Tibial nerve (tissue), 4 donors: ENCODE measurements around the gene SYT7. TPM values are rescaled to one million over a fixed set of nuclear protein-coding genes. Genes with fewer than 3 reads are reported as not detected.

Experiments used
- DNase-seq, 2 donors: peaks; one replicate each; pipeline ENCODE4 v3.0.0-alpha.2; 2019; ENCODE audit warnings: low spot score in 2 of 2
- H3K27ac ChIP-seq, 4 donors: fragments of 200-600 bp; sonication (generic) in 3 of 4; one replicate each; pipeline ENCODE4 v1.5.1; 2017 to 2019; ENCODE audit warnings: mild to moderate bottlenecking in 1 of 4
- H3K27me3 ChIP-seq, 2 donors: fragments of 200-600 bp; sonication (generic) in 1 of 2; one replicate each; pipeline versions ENCODE4 v1.5.1 to v1.6.0; 2017 to 2019
- H3K36me3 ChIP-seq, 3 donors: fragments of 200-600 bp; sonication (generic); one replicate each; pipeline ENCODE4 v1.5.1; 2018 to 2019
- H3K4me1 ChIP-seq, 4 donors: fragments of 200-600 bp; sonication (generic) in 3 of 4; one replicate each; pipeline ENCODE4 v1.5.1; 2017 to 2019
- H3K4me3 ChIP-seq, 4 donors: fragments of 200-600 bp; sonication (generic) in 3 of 4; one replicate each; pipeline ENCODE4 v1.5.1; 2017 to 2019; ENCODE audit warnings: mild to moderate bottlenecking in 1 of 4, moderate library complexity in 1 of 4
- H3K9me3 ChIP-seq, 4 donors: fragments of 200-600 bp; sonication (generic) in 3 of 4; one replicate each; pipeline ENCODE4 v1.5.1; 2017 to 2019
- CTCF ChIP-seq, 5 experiments: fragments of 200-600 bp in 3 of 5; fragments of 450-650 bp in 2 of 5; sonication (generic) in 3 of 5; IDR thresholded peaks; one replicate each; pipeline ENCODE4 v1.5.1; 2016 to 2019; ENCODE audit warnings: antibody characterized with exemption in 5 of 5, mild to moderate bottlenecking in 3 of 5, moderate library complexity in 2 of 5
- EP300 ChIP-seq, 2 donors: sonication (generic); formaldehyde crosslinking; IDR thresholded peaks; one replicate each; pipeline ENCODE4 v1.6.1; 2017; ENCODE audit warnings: antibody characterized with exemption in 2 of 2, mild to moderate bottlenecking in 1 of 2
- POLR2A ChIP-seq, 2 donors: fragments of 450-650 bp; IDR thresholded peaks; one replicate each; pipeline ENCODE4 v1.6.1; 2017; ENCODE audit warnings: antibody characterized with exemption in 2 of 2, mild to moderate bottlenecking in 2 of 2, moderate library complexity in 2 of 2
- WGBS, 2 donors: methylation state at CpG; one replicate each; pipeline ENCODE4 v1.1.5; 2018; 5-methylcytosine and 5-hydroxymethylcytosine counted together
- total RNA-seq, 4 donors: library from RNA; depleted of rRNA; stranded (reverse); fragments of >200 nt; gene quantifications; one replicate each; pipeline ENCODE4 v1.1.0, GENCODE V29; 2016

Gene SYT7
- total RNA-seq, 4 donors from 2014 or later, result 1.2 to 2.5 (median 1.8) TPM

GRCh38 chr11:61487342-61488025, 93.4 kb downstream of the SYT7 start:
- WGBS, 2 donors, result 96 to 100% methylated on average over 4 of the region's 4 CpGs
- H3K36me3 ChIP-seq, result peaks cover 0 to 30% (median 0%) of the 10 kb centered on the region in 3 donors
- H3K27ac ChIP-seq, result no peak overlapping the region
- H3K4me3 ChIP-seq, result no peak overlapping the region
- TF ChIP-seq EP300 (IDR thresholded peaks at IDR 0.05) (no peak), POLR2A (IDR thresholded peaks at IDR 0.05) (no peak), CTCF (IDR thresholded peaks at IDR 0.05) (no peak)
- H3K4me1 ChIP-seq, result peaks cover 0 to 30% (median 20%) of the 10 kb centered on the region in 4 donors
- H3K9me3 ChIP-seq, result no peaks in the 10 kb centered on the region
- DNase-seq, result no peak
- no peaks in the 10 kb centered on the region for H3K27me3 ChIP-seq

- 77 to 83% methylated on average over 5 of the region's 5 CpGs for WGBS, 2 donors
- no peak for TF ChIP-seq POLR2A (IDR thresholded peaks at IDR 0.05)
- no peak for TF ChIP-seq EP300 (IDR thresholded peaks at IDR 0.05)
- TF ChIP-seq CTCF (IDR thresholded peaks at IDR 0.05), result no peak
- Histone ChIP-seq H3K36me3 (peaks cover 0 to 30% (median 0%) of the 10 kb centered on the region in 3 donors), H3K9me3 (no peaks in the 10 kb centered on the region), H3K4me1 (peaks cover 0 to 32% (median 20%) of the 10 kb centered on the region in 4 donors), H3K27me3 (no peaks in the 10 kb centered on the region), H3K27ac (no peak overlapping the region), H3K4me3 (no peak overlapping the region)
- DNase-seq, result no peak
These were observed 94.1 kb downstream of the SYT7 start for GRCh38 chr11:61486779-61487178.

GRCh38 chr11:61486011-61486620, 94.8 kb downstream of the SYT7 start:
- Histone ChIP-seq H3K27me3 (no peaks in the 10 kb centered on the region), H3K9me3 (no peaks in the 10 kb centered on the region), H3K36me3 (peaks cover 0 to 30% (median 0%) of the 10 kb centered on the region in 3 donors), H3K27ac (no peak overlapping the region), H3K4me1 (peaks cover 0 to 37% (median 20%) of the 10 kb centered on the region in 4 donors), H3K4me3 (no peak overlapping the region)
- WGBS, 2 donors, result 87 to 95% methylated on average over 5 to 6 of the region's 6 CpGs
- DNase-seq, result no peak
- TF ChIP-seq POLR2A (IDR thresholded peaks at IDR 0.05) (no peak), CTCF (IDR thresholded peaks at IDR 0.05) (no peak), EP300 (IDR thresholded peaks at IDR 0.05) (no peak)

DNA sequence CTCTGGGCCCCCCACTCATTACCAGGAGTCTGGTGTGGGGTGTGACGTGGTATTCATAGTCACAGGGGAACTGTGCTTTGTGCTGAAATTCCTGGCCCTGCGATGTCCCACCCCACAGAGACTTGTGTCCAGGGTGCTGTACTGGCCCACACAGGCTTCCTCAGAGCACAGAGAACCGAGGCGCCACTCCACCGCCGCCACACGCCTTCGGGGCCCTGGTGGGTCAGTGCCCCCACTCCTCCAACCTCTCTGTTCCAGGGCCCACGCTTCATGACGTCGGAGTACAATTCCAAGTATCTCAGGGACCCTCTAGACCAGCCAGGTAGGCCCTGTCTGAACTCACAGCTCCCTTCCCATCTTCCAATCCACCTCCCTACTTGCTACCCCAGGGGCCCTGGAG, 95.8 kb downstream of the SYT7 start:
- no peak for DNase-seq
- peaks cover 0 to 35% (median 16%) of the 10 kb centered on the region in 4 donors for H3K4me1 ChIP-seq
- no peak overlapping the region for H3K4me3 ChIP-seq
- no peaks in the 10 kb centered on the region for H3K27me3 ChIP-seq
- H3K9me3 ChIP-seq, result no peaks in the 10 kb centered on the region
- 80 to 87% methylated on average over 10 to 11 of the region's 11 CpGs for WGBS, 2 donors
- peaks cover 0 to 30% (median 0%) of the 10 kb centered on the region in 3 donors for H3K36me3 ChIP-seq
- no peak overlapping the region for H3K27ac ChIP-seq
- TF ChIP-seq EP300 (IDR thresholded peaks at IDR 0.05) (no peak), POLR2A (IDR thresholded peaks at IDR 0.05) (no peak), CTCF (IDR thresholded peaks at IDR 0.05) (no peak)

- H3K36me3 ChIP-seq, result peaks cover 0 to 30% (median 0%) of the 10 kb centered on the region in 3 donors
- H3K9me3 ChIP-seq, result no peaks in the 10 kb centered on the region
- peaks cover 0 to 30% (median 11%) of the 10 kb centered on the region in 4 donors for H3K4me1 ChIP-seq
- no peaks in the 10 kb centered on the region for H3K27me3 ChIP-seq
- WGBS, 2 donors, result 75 to 87% methylated on average over 7 to 11 of the region's 11 CpGs
- no peak for DNase-seq
- H3K4me3 ChIP-seq, result no peak overlapping the region
- H3K27ac ChIP-seq, result no peak overlapping the region
- TF ChIP-seq CTCF (IDR thresholded peaks at IDR 0.05), result no peak
- no peak for TF ChIP-seq EP300 (IDR thresholded peaks at IDR 0.05)
- no peak for TF ChIP-seq POLR2A (IDR thresholded peaks at IDR 0.05)
These were observed 96.3 kb downstream of the SYT7 start for GRCh38 chr11:61484541-61484940.
